IMR-90 (cell line): ENCODE results near the gene SLC66A1. TPM values are rescaled to one million over a fixed set of nuclear protein-coding genes. Genes with fewer than 3 reads are reported as not detected.

Experiments
- ATAC-seq: fragments of 200-7000 bp; cut with Tn5 transposase; 2 replicates; pipeline ENCODE4 v1.9.1; 2020; ENCODE audit warnings: low read depth, mild to moderate bottlenecking, moderate library complexity
- BruUV-seq: library from RNA; stranded (reverse); fragments of 400-500 nt; replicated peaks from 2 replicates; lab custom pipeline; 2021; lab: Mats Ljungman, UMichigan
- CTCF ChIA-PET: fragments of 300-600 bp; formaldehyde crosslinking; extraction: SDS; loops from one replicate; lab custom pipeline; 2021; ENCODE audit warnings: antibody characterized with exemption; lab: Yijun Ruan, JAX
- POLR2A ChIA-PET: fragments of 300-600 bp; sonication (Branson Sonifier 250); formaldehyde crosslinking; loops from one replicate; lab custom pipeline; 2022; ENCODE audit warnings: antibody characterized with exemption; ENCODE audit not compliant: unreplicated experiment; lab: Charles Lee
- DNase-seq: peaks from one replicate; pipeline ENCODE4 v3.0.0; 2013
- H2AFZ ChIP-seq: replicated peaks from 2 replicates; pipeline ENCODE3; 2013; ENCODE audit warnings: low read length, mild to moderate bottlenecking; ENCODE audit not compliant: poor library complexity
- H2AK5ac ChIP-seq: 2 replicates; pipeline ENCODE4 v1.6.1; 2013; ENCODE audit warnings: low read depth, low read length, inconsistent platforms
- H2AK9ac ChIP-seq: replicated peaks from 2 replicates; pipeline ENCODE3; 2013; ENCODE audit warnings: mild to moderate bottlenecking, low read depth, low read length, moderate library complexity; ENCODE audit not compliant: poor library complexity
- H2BK120ac ChIP-seq: 2 replicates; pipeline ENCODE4 v1.6.1; 2013; ENCODE audit warnings: low read depth, low read length, inconsistent platforms
- H2BK15ac ChIP-seq: 3 replicates; pipeline ENCODE4 v1.6.1; 2013; ENCODE audit warnings: low read depth, low read length, inconsistent platforms
- H2BK20ac ChIP-seq: 2 replicates; pipeline ENCODE4 v1.6.1; 2013; ENCODE audit warnings: low read depth, mild to moderate bottlenecking, inconsistent platforms, low read length, moderate library complexity
- H2BK5ac ChIP-seq: 2 replicates; pipeline ENCODE4 v1.6.1; 2013; ENCODE audit warnings: mild to moderate bottlenecking, low read depth, low read length, inconsistent platforms; ENCODE audit not compliant: poor library complexity, severe bottlenecking
- H3K14ac ChIP-seq: replicated peaks from 2 replicates; pipeline ENCODE4 v1.6.1; 2013; ENCODE audit warnings: low read depth, low read length, inconsistent platforms
- H3K18ac ChIP-seq: 2 replicates; pipeline ENCODE4 v1.6.1; 2013; ENCODE audit warnings: low read depth, low read length, control low read depth
- H3K23ac ChIP-seq: 2 replicates; pipeline ENCODE4 v1.6.1; 2013; ENCODE audit warnings: low read depth, low read length, inconsistent platforms
- H3K27ac ChIP-seq: 2 replicates; pipeline ENCODE4 v1.5.1; 2013; ENCODE audit warnings: mild to moderate bottlenecking, control low read depth, low read length; ENCODE audit not compliant: insufficient read depth
- H3K27me3 ChIP-seq: 2 replicates; pipeline ENCODE4 v1.6.1; 2013; ENCODE audit warnings: low read length; ENCODE audit not compliant: control insufficient read depth, insufficient read depth
- H3K36me3 ChIP-seq: 2 replicates; pipeline ENCODE4 v1.6.1; 2013; ENCODE audit warnings: low read length, mixed read lengths; ENCODE audit not compliant: control insufficient read depth, insufficient read depth
- H3K4ac ChIP-seq: 2 replicates; pipeline ENCODE4 v1.6.1; 2013; ENCODE audit warnings: low read depth, low read length, inconsistent platforms
- H3K4me1 ChIP-seq: 2 replicates; pipeline ENCODE4 v1.6.1; 2013; ENCODE audit warnings: low read length, mixed read lengths; ENCODE audit not compliant: control insufficient read depth, insufficient read depth
- H3K4me2 ChIP-seq: 2 replicates; pipeline ENCODE4 v1.6.1; 2013; ENCODE audit warnings: low read depth, mild to moderate bottlenecking, control low read depth, low read length, moderate library complexity
- H3K4me3 ChIP-seq: 2 replicates; pipeline ENCODE4 v1.5.1; 2013; ENCODE audit warnings: low read depth, mild to moderate bottlenecking, control low read depth, low read length, moderate library complexity; ENCODE audit not compliant: insufficient read depth
- H3K56ac ChIP-seq: 2 replicates; pipeline ENCODE4 v1.6.1; 2013; ENCODE audit warnings: low read length, inconsistent platforms; ENCODE audit not compliant: insufficient read depth; ENCODE audit errors: extremely low read depth
- H3K79me1 ChIP-seq, 2 experiments: 2 replicates each; pipeline ENCODE4 v1.6.1; 2013; ENCODE audit warnings: low read length in 2 of 2, inconsistent platforms in 1 of 2, low read depth in 1 of 2
- H3K9ac ChIP-seq: 2 replicates; pipeline ENCODE4 v1.6.1; 2013; ENCODE audit warnings: low read depth, low read length, control low read depth
- H3K9me1 ChIP-seq: 2 replicates; pipeline ENCODE4 v1.6.1; 2013; ENCODE audit warnings: low read length, inconsistent platforms; ENCODE audit not compliant: insufficient read depth
- H3K9me3 ChIP-seq: 2 replicates; pipeline ENCODE4 v1.6.1; 2013; ENCODE audit warnings: low read length; ENCODE audit not compliant: control insufficient read depth, insufficient read depth
- H4K20me1 ChIP-seq: 2 replicates; pipeline ENCODE4 v1.6.1; 2013; ENCODE audit warnings: low read length, inconsistent platforms; ENCODE audit not compliant: insufficient read depth
- H4K5ac ChIP-seq: 2 replicates; pipeline ENCODE4 v1.6.1; 2013; ENCODE audit warnings: mild to moderate bottlenecking, low read depth, low read length, control low read depth
- H4K8ac ChIP-seq, 2 experiments: 2 replicates each; pipeline ENCODE4 v1.6.1; 2013; ENCODE audit warnings: low read depth in 2 of 2, low read length in 2 of 2, control low read depth in 1 of 2, inconsistent platforms in 1 of 2
- H4K91ac ChIP-seq: 2 replicates; pipeline ENCODE4 v1.6.1; 2013; ENCODE audit warnings: low read depth, low read length, inconsistent platforms; ENCODE audit not compliant: insufficient read depth
- BHLHE40 ChIP-seq: fragments of 150-350 bp; IDR thresholded peaks from 2 replicates; pipeline ENCODE4 v1.6.1; 2016; ENCODE audit warnings: mild to moderate bottlenecking, low read depth, low read length
- CEBPB ChIP-seq: IDR thresholded peaks from 2 replicates; pipeline ENCODE4 v1.6.1; 2012; ENCODE audit warnings: low read depth, low read length, improper control_type of control experiment
- CHD1 ChIP-seq: IDR thresholded peaks from 2 replicates; pipeline ENCODE4 v1.6.1; 2012; ENCODE audit warnings: low read depth, low read length, improper control_type of control experiment
- FOS ChIP-seq: fragments of 150-350 bp; IDR thresholded peaks from 2 replicates; pipeline ENCODE4 v1.6.1; 2016; ENCODE audit warnings: low read depth, low read length
- MAFK ChIP-seq: IDR thresholded peaks from 2 replicates; pipeline ENCODE4 v1.6.1; 2012; ENCODE audit warnings: low read depth, low read length, improper control_type of control experiment
- MAZ ChIP-seq: IDR thresholded peaks from 2 replicates; pipeline ENCODE4 v1.6.1; 2012; ENCODE audit warnings: low read depth, mild to moderate bottlenecking, low read length, improper control_type of control experiment, moderate library complexity, borderline replicate concordance
- MXI1 ChIP-seq: IDR thresholded peaks from 2 replicates; pipeline ENCODE4 v1.6.1; 2012; ENCODE audit warnings: low read depth, mild to moderate bottlenecking, low read length, moderate library complexity, borderline replicate concordance
- NFE2L2 ChIP-seq: fragments of 150-350 bp; IDR thresholded peaks from 2 replicates; pipeline ENCODE4 v1.6.1; 2016; ENCODE audit warnings: low read depth, mild to moderate bottlenecking, low read length
- POLR2A ChIP-seq: IDR thresholded peaks from 2 replicates; pipeline ENCODE4 v1.6.1; 2012; ENCODE audit warnings: mild to moderate bottlenecking, low read depth, low read length
- RAD21 ChIP-seq: IDR thresholded peaks from 2 replicates; pipeline ENCODE4 v1.6.1; 2012; ENCODE audit warnings: low read length, improper control_type of control experiment
- RCOR1 ChIP-seq: IDR thresholded peaks from 2 replicates; pipeline ENCODE4 v1.6.1; 2012; ENCODE audit warnings: mild to moderate bottlenecking, low read length, improper control_type of control experiment; ENCODE audit not compliant: insufficient replicate concordance
- RFX5 ChIP-seq: IDR thresholded peaks from 2 replicates; pipeline ENCODE4 v1.8.0; 2012; ENCODE audit warnings: low read depth, mild to moderate bottlenecking, low read length, moderate library complexity
- SMC3 ChIP-seq: fragments of 150-350 bp; IDR thresholded peaks from 2 replicates; pipeline ENCODE4 v1.6.1; 2016; ENCODE audit warnings: low read depth, mild to moderate bottlenecking, antibody characterized with exemption, low read length, moderate library complexity
- WGBS, 2 experiments: methylation state at CpG; one replicate each; pipeline versions ENCODE4 v1.1.5 to v1.1.7; 2013; ENCODE audit warnings: missing lambda C conversion rate in 2 of 2; ENCODE audit not compliant: insufficient read length in 1 of 2; ENCODE audit errors: extremely low coverage in 2 of 2; 5-methylcytosine and 5-hydroxymethylcytosine counted together
- dilution Hi-C: fragments of 300-500 bp; cut with HindIII; formaldehyde crosslinking; loops from one replicate; pipeline ENCODE4 v1.14.3; 2018; ENCODE audit warnings: low sequenced_read_pairs; ENCODE audit not compliant: unreplicated experiment
- in situ Hi-C: fragments of 300-500 bp; cut with MboI; formaldehyde crosslinking; loops from 3 replicates; pipeline ENCODE4 v1.14.3; 2019; ENCODE audit warnings: low sequenced_read_pairs, inconsistent platforms, mixed read lengths
- intact Hi-C: fragments of 100-400 bp; cut with micrococcal nuclease; formaldehyde crosslinking; loops from 2 replicates; pipeline ENCODE4 v1.10.0; 2022
- polyA plus RNA-seq, 3 experiments: library from polyadenylated mRNA; depleted of rRNA; stranded (reverse); fragments of >200 nt; gene quantifications; 2 replicates each; pipeline ENCODE4 v1.2.3, GENCODE V29; 2012; ENCODE audit warnings: low replicate concordance in 1 of 3
- total RNA-seq: library from RNA; depleted of rRNA; stranded (reverse); fragments of >200 nt; gene quantifications from 2 replicates; pipeline ENCODE4 v1.2.3, GENCODE V29; 2012
- TF ChIP-seq, protein P1 (sequence below): conservative IDR thresholded peaks from 2 replicates; pipeline ENCODE4 v1.5.1; 2012; ENCODE audit warnings: mild to moderate bottlenecking, low read depth, low read length, improper control_type of control experiment
- TF ChIP-seq, protein P2 (sequence below): fragments of 150-350 bp; IDR thresholded peaks from 2 replicates; pipeline ENCODE4 v1.6.1; 2016; ENCODE audit warnings: low read depth, mild to moderate bottlenecking, low read length, moderate library complexity, borderline replicate concordance
- TF ChIP-seq, protein P3 (sequence below): fragments of 150-350 bp; IDR thresholded peaks from 2 replicates; pipeline ENCODE4 v1.6.1; 2017; ENCODE audit warnings: mild to moderate bottlenecking, antibody characterized with exemption, low read length, low read depth

The SLC66A1 gene
- total and polyA plus RNA-seq, 2 of the 4 experiments (the other 2 are of a cell fraction): 6.8 to 18.9 TPM

DNA sequence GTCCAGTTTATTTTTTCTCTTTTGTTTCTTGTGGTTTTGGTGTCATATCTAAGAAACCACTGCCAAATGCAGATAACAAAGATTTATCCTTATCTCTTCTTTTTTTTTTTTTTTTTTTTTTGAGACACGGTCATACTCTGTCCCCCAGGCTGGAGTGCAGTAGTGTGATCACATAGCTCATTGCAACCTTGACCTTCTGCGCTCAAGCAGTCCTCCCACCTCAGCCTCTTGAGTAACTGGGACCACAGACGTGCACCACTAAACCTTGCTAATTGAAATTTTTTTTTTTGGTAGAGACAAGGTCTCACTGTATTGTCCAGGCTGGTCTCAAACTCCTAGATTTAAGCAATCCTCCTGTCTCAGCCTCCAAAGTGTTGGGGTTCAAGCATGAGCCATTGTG, 8.9 kb downstream of the SLC66A1 start:
- dilution Hi-C loops: no loop called here
- Histone ChIP-seq H3K27me3 (no peaks in the 10 kb centered on the region), H3K9ac (no peak overlapping the region), H2AK5ac (no peak overlapping the region), H3K36me3 (peaks cover 45% of the 10 kb centered on the region), H3K4me2 (no peak overlapping the region), H3K14ac (no peak overlapping the region), H2BK20ac (no peak overlapping the region), H3K18ac (no peak overlapping the region), H4K5ac (no peak overlapping the region), H3K4me1 (peaks cover 1% of the 10 kb centered on the region; the same call in 1 of the 2 replicates), H3K79me1 (peaks cover 29 to 51% of the 10 kb centered on the region in 2 experiments), H3K27ac (no peak overlapping the region), H3K9me3 (no peaks in the 10 kb centered on the region), H3K4me3 (no peak overlapping the region), H3K56ac (no peak overlapping the region), H4K20me1 (peaks cover 3% of the 10 kb centered on the region), H2BK5ac (no peak overlapping the region), H3K23ac (no peak overlapping the region), H3K9me1 (peaks cover 15% of the 10 kb centered on the region), H2BK15ac (no peak overlapping the region), H2AK9ac (no peak overlapping the region), H4K8ac (no peak overlapping the region), H2AFZ (no peak overlapping the region), H2BK120ac (no peak overlapping the region), H4K91ac (no peak overlapping the region), H3K4ac (no peak overlapping the region)
- no peak for ATAC-seq
- BruUV-seq: no TSS peak
- in situ Hi-C loops: no loop called here
- WGBS, 2 experiments: 100% methylated on average over 1 of the region's 3 CpGs; no CpG with 5 or more reads in 1 of the 2 experiments
- POLR2A ChIA-PET: no interaction called here
- intact Hi-C loops: no loop called here
- TF ChIP-seq SMC3 (no peak), RAD21 (no peak), CHD1 (no peak), RCOR1 (no peak), BHLHE40 (no peak), MAZ (no peak), MXI1 (no peak), POLR2A (no peak), RFX5 (no peak), NFE2L2 (no peak), MAFK (no peak), FOS (no peak), CEBPB (no peak)
- TF ChIP-seq, protein P1, sequence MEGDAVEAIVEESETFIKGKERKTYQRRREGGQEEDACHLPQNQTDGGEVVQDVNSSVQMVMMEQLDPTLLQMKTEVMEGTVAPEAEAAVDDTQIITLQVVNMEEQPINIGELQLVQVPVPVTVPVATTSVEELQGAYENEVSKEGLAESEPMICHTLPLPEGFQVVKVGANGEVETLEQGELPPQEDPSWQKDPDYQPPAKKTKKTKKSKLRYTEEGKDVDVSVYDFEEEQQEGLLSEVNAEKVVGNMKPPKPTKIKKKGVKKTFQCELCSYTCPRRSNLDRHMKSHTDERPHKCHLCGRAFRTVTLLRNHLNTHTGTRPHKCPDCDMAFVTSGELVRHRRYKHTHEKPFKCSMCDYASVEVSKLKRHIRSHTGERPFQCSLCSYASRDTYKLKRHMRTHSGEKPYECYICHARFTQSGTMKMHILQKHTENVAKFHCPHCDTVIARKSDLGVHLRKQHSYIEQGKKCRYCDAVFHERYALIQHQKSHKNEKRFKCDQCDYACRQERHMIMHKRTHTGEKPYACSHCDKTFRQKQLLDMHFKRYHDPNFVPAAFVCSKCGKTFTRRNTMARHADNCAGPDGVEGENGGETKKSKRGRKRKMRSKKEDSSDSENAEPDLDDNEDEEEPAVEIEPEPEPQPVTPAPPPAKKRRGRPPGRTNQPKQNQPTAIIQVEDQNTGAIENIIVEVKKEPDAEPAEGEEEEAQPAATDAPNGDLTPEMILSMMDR: no peak
- TF ChIP-seq, protein P2, sequence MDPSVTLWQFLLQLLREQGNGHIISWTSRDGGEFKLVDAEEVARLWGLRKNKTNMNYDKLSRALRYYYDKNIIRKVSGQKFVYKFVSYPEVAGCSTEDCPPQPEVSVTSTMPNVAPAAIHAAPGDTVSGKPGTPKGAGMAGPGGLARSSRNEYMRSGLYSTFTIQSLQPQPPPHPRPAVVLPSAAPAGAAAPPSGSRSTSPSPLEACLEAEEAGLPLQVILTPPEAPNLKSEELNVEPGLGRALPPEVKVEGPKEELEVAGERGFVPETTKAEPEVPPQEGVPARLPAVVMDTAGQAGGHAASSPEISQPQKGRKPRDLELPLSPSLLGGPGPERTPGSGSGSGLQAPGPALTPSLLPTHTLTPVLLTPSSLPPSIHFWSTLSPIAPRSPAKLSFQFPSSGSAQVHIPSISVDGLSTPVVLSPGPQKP: no peak
- TF ChIP-seq, protein P3, sequence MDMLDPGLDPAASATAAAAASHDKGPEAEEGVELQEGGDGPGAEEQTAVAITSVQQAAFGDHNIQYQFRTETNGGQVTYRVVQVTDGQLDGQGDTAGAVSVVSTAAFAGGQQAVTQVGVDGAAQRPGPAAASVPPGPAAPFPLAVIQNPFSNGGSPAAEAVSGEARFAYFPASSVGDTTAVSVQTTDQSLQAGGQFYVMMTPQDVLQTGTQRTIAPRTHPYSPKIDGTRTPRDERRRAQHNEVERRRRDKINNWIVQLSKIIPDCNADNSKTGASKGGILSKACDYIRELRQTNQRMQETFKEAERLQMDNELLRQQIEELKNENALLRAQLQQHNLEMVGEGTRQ: no peak
- no peak for DNase-seq
- CTCF ChIA-PET: no interaction called here
